ENCODE data around the gene STXBP5L.
"Not testable (repeated sequence)": the region's sequence is repeated elsewhere in the genome, so short reads cannot be mapped to it uniquely, and the experiment has no call there.

Gene STXBP5L

GRCh38 chr3:121018917-121019321 lies 110.9 kb downstream of the STXBP5L start:
- no peak for DNase-seq

DNA sequence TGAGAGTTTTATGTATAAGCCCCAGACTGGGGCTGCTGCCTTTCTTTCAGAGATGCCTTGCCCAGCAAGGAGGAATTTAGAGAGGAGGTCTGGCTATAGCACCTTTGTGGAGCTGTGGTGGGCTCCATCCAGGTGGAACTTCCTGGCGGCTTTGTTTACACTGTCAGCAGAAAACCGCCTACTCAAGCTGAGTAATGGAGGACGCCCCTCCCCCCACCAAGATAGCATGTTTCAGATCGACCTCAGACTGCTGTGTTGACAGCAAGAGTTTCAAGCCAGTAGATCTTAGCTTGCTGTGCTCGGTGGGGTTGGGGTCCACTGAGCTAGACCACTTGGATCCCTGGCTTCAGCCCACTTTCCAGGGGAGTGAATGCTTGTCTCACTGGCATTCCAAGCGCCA lies 155.6 kb downstream of the STXBP5L start:
- DNase-seq = no peak

DNA sequence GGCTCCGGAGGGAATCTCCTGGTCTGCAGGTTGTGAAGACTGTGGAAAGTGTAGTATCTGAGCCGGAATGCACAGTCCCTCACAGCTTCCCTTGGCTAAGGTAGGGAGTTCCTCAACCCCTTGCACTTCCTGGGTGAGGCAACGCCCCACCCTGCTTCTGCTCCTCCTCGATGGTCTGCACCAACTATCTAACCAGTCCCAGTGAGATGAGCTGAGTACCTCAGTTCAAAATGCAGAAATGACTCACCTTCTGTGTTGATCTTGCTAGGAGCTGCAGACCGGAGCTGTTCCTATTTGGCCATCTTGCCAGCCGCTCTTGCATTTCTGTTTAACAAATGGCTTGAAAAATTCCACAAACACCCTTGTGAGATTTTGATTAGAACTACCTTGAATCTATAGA lies 156.1 kb downstream of the STXBP5L start:
- DNase-seq = no peak

GRCh38 chr3:121072133-121072532 lies 164.1 kb downstream of the STXBP5L start:
- DNase-seq = no peak

- DNase-seq = no peak
Observed at GRCh38 chr3:121073011-121073410, 165.0 kb downstream of the STXBP5L start.

DNA sequence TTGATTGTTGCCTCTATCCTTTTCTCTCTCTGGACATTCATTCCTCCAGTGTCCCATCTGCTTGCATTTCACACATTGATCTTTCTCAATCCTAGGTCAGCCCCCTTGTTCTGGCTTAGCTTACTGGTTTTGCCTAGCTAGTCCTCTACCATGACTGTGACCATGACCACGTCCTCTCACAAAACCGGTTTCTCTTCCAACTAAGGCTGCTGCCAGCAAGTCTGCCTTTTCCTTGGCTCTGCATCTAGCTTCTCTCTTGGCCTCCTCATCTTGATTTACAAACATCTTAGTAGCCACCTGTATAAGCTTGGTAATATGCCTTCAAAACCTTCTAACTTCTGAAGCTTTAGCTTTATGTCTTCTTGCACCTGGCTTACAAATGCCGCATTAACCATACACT lies 167.2 kb downstream of the STXBP5L start:
- DNase-seq = no peak

- DNase-seq = not testable (repeated sequence)
Observed at GRCh38 chr3:121078378-121079101, 170.5 kb downstream of the STXBP5L start.

- DNase-seq = no peak
Observed at GRCh38 chr3:121096953-121097352, 188.9 kb downstream of the STXBP5L start.

DNA sequence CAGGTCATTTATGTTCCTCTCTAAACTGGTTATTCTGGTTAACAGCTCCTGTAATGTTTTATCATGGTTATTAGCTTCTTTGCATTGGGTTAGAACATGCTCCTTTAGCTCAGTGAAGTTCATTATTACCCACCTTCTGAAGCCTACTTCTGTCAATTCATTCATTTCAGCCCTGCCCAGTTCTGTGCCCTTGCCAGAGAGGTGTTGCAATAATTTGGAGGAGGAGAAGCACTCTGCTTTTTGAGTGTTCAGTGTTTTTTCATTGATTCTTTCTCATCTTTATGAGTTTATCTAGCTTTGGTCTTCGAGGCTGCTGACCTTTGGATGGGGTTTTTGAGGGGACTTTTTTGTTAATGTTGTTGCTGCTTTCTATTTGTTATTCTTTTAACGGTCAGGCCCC lies 203.1 kb downstream of the STXBP5L start:
- not testable (repeated sequence) for DNase-seq

DNA sequence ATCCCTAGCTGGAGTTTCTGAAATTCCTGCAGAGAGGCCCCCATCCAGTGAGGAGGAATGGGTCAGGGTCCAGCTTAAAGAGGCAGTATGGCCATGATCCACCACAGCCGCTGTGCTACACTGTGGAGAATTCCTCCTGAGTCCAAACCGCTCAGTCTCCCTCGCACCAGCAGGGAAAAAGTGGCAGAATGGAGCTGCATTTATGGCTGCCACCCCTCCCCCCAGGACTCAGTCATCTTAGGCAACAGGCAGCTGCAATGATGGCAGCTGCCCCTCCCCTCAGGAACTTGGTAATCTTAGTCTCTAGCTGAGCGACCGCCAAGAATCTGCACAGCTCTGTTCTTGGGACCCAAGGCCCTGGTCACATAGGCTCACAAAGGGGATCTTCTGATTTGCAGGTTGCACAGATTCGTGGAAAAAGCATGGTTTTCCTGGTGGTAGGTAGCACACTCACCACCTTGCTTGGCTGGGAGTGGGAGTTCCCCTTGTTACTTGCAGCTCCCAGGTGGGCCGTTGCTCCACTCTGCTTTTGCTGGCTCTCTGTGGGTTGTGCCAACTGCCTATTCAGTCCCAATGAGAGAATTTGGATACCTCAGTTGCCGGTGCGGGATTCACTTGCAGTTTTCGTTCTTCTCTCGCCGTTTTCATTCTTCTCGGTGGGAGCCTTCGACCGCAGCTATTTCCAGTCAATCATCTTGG lies 204.1 kb downstream of the STXBP5L start:
- no peak for DNase-seq

GRCh38 chr3:121126033-121126706 lies 218.2 kb downstream of the STXBP5L start:
- no peak for DNase-seq

DNA sequence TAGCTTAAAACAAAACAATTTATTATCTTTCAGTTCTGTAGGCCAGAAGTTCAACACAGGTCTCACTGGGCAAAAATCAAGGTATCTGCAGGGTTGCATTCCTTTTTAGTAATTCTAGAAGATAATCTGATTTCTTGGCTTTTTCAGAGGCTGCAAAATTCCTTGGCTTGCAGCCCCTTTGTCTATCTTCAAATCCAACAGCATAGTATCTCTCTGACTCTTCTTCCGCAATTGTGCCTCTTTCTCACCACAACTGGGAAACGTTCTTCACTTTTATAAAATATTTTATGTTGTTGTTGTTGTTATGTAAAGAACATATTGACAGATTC lies 218.7 kb downstream of the STXBP5L start:
- DNase-seq = no peak

DNA sequence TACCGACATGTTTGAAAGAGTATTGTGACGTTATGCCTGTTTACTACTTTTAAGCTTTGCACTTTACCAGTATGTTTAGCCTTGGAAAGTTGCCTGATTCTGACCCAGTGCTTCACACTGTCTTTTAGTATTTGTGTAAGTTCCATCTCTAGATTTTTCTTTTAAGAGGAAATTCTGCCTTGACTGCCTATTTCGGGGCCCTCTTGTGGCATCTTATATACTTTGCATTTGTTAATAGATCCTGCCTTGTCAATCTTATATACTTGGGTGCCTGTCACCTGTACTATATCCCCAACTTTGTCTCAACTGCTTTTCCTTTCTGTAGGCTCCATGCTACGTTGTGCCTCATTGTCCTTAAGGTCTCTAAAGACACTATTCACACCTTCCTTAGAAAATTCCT lies 244.6 kb downstream of the STXBP5L start:
- DNase-seq = no peak

GRCh38 chr3:121153851-121154250 lies 245.8 kb downstream of the STXBP5L start:
- no peak for DNase-seq

GRCh38 chr3:121155028-121155427 lies 247.0 kb downstream of the STXBP5L start:
- DNase-seq = no peak

- DNase-seq = no peak
Observed at GRCh38 chr3:121165397-121165837, 257.4 kb downstream of the STXBP5L start.

DNA sequence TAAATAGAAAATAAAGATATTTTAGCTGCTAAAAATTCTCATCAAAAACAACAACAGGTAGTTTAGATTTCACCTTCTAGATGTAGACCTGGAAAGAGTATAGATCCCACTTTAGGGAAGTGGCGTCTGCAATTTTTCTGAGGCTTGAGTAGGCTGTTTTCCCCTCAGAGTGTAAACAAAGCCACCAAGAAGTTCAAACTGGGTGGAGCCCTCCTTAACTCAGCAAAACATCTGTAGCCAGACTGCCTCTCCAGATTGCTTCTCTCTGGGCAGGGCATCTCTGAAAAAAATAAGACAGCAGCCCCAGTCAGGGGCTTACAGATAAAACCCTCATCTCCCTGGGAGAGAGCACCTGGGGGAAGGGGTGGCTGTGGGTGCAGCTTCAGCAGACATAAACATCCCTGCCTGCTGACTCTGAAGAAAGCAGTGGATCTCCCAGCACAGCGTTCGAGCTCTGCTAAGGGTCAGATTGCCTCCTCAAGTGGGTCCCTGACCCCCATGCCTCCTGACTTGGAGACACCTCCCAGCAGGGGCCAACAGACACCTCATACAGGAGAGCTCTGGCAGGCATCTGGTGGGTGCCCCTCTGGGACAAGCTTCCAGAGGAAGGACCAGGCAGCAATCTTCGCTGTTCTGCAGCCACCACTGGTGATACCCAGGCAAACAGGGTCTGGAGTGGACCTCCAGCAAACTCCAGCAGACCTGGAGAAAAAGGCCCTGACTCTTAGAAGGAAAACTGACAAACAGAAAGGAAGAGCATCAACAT lies 259.6 kb downstream of the STXBP5L start:
- no peak for DNase-seq

GRCh38 chr3:121175083-121175482 lies 267.1 kb downstream of the STXBP5L start:
- DNase-seq = no peak

DNA sequence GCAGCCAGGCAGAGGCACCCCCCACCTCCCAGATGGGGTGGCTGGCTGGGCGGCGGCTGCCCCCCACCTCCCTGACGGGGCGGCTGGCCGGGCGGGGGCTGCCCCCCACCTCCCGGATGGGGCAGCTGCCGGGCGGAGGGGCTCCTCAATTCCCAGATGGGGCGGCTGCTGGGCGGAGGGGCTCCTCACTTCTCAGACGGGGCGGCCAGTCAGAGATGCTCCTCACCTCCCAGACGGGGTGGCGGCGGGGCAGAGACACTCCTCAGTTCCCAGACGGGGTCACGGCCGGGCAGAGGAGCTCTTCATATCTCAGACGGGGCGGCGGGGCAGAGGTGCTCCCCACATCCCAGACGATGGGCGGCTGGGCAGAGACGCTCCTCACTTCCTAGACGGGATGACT lies 282.6 kb downstream of the STXBP5L start:
- DNase-seq = not testable (repeated sequence)

DNA sequence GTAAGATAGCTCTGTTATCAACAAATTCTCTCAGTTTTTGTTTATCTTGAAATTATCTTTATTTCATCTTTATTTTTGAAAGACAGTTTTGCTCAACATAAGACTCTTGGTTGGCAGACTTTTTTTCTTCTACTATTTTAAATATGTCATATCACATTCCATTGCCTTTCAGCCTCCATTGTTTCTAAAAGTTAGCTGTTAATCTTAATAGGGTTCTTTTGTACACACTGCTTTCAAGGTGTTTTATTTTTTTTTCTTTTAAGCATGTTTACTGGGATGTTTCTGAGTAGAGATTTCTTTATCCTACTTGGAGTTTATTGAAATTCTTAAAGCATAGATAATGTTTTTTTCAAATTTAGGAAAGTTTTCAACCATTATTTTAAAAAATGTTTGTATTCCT lies 294.6 kb downstream of the STXBP5L start:
- no peak for DNase-seq

DNA sequence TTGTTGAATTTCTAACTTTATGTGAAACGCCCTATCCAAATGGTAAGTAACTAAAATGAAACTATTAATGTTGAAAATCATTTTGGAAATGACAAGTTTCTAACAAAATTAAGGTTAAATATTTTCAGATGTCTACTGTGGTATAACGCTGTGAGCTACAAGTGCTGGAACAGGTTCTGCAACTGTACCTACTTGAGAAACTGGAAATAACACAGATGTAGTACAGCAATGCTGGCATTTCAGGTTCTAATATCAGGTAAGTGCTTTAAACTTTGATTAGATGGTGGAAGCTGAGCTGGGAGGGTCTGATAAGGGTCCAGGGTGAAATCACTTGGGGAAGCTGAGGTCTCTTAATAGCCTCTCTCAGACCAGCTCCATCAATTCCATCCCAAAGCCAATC lies 315.1 kb downstream of the STXBP5L start:
- DNase-seq = no peak

DNA sequence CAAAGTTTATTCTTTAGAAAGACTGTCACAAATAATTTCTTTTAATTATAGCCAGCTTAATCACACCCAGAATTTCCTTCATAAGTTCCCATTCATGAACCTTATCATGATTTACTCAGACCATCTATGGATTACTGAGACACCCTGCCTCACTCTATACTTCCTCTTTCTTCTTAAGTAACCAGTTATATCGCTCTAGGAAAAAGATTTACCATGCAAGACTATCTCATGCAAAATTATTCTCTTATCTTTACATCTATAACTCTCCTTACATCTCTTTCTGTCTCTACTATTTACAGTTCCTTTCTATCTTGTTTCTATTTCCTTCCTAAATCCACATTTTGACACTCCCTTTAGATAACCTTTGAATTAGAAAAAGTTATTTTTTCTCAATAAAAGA lies 321.0 kb downstream of the STXBP5L start:
- DNase-seq = no peak

Data from hypothalamus (tissue), 51 donors.